Activated T-cell treated with anti-CD3 and anti-CD28 coated beads, Interleukin-2, amount 50 U/mL, for 24 hours (primary cell): ENCODE results near the gene TTLL11.
"Not testable (repeated sequence)": the region's sequence is repeated elsewhere in the genome, so short reads cannot be mapped to it uniquely, and the experiment has no call there.

Source experiments
- DNase-seq: peaks from one replicate; pipeline ENCODE4 v3.0.0-alpha.2; 2020
- H3K27ac Mint-ChIP-seq: 2 replicates; pipeline ENCODE4 v1.8.0; 2020; ENCODE audit warnings: mild to moderate bottlenecking, mixed read lengths
- H3K27me3 Mint-ChIP-seq: 2 replicates; pipeline ENCODE4 v1.8.0; 2020; ENCODE audit warnings: mixed read lengths
- H3K36me3 Mint-ChIP-seq: 2 replicates; pipeline ENCODE4 v1.8.0; 2020; ENCODE audit warnings: low read depth, mixed read lengths
- H3K4me1 Mint-ChIP-seq: 2 replicates; pipeline ENCODE4 v1.8.0; 2020; ENCODE audit warnings: low read depth, mixed read lengths
- H3K4me3 Mint-ChIP-seq: 2 replicates; pipeline ENCODE4 v1.8.0; 2020; ENCODE audit warnings: mild to moderate bottlenecking, moderate library complexity, mixed read lengths
- H3K9me3 Mint-ChIP-seq: 2 replicates; pipeline ENCODE4 v1.8.0; 2020; ENCODE audit warnings: mixed read lengths

TTLL11 gene

DNA sequence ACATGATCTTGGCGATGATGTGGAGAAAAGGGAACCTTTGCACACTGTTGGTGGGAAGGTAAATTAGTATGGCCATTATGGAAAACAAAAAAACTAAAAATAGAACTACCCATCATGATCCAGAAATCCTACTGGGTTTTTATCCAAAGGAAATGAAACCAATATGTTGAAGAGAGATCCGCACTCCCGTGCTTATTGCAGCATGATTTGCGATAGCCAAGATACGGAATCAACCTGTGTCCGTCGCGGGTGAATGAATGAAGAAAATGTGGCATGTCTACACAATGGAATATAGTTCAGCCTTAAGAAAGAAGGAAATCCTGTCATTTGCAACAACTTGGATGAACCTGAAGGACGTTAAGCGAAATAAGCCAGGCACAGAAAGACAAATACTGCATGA, 84.5 kb downstream of the TTLL11 start:
- H3K36me3 Mint-ChIP-seq = no peaks in the 10 kb centered on the region
- H3K4me1 Mint-ChIP-seq = no peaks in the 10 kb centered on the region
- no peak for DNase-seq
- H3K9me3 Mint-ChIP-seq = no peaks in the 10 kb centered on the region
- no peaks in the 10 kb centered on the region for H3K27me3 Mint-ChIP-seq
- no peak overlapping the region for H3K4me3 Mint-ChIP-seq
- H3K27ac Mint-ChIP-seq = no peak overlapping the region

DNA sequence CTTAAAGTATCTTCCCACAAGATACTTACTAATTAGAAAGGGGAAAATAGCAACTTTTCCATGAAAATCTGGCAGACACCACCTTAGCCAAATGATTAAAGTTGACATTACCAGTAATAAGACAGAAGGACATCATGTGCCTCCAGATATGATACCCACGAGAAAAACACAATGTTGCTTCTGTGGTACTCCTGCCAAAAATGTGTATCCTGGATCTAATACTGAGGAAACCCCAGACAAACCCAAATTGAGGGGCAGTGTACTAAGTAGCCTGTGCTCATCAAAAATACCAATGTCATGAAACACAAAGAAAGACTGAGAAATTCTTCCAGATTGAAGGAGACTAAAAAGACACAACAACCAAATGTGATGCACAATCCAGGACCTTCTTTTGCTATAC, 85.3 kb downstream of the TTLL11 start:
- Mint-ChIP-seq H3K27me3 (no peaks in the 10 kb centered on the region), H3K4me1 (no peaks in the 10 kb centered on the region), H3K9me3 (no peaks in the 10 kb centered on the region), H3K4me3 (no peak overlapping the region), H3K27ac (no peak overlapping the region), H3K36me3 (no peaks in the 10 kb centered on the region)
- no peak for DNase-seq

DNA sequence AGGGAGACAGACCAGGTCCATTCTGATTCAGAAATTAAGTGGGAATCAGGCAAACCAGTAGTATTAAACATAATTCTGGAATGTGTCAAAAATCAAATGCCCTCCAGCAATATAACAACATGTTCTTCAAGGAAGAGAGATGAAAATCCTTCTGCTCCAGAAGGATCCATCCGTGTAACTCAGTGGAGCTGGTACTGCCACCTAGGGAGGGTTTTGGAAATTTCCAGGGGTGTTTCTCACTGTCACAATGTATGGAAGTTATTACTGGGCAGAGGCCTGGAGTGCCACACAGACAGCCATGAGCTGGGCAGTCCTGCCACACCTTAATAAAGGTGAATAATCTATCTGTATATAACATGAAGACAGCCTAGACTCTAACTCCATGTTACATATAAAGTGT, 87.5 kb downstream of the TTLL11 start:
- H3K36me3 Mint-ChIP-seq = no peaks in the 10 kb centered on the region
- no peaks in the 10 kb centered on the region for H3K4me1 Mint-ChIP-seq
- H3K4me3 Mint-ChIP-seq = no peak overlapping the region
- no peaks in the 10 kb centered on the region for H3K9me3 Mint-ChIP-seq
- H3K27me3 Mint-ChIP-seq = no peaks in the 10 kb centered on the region
- DNase-seq = no peak
- no peak overlapping the region for H3K27ac Mint-ChIP-seq

DNA sequence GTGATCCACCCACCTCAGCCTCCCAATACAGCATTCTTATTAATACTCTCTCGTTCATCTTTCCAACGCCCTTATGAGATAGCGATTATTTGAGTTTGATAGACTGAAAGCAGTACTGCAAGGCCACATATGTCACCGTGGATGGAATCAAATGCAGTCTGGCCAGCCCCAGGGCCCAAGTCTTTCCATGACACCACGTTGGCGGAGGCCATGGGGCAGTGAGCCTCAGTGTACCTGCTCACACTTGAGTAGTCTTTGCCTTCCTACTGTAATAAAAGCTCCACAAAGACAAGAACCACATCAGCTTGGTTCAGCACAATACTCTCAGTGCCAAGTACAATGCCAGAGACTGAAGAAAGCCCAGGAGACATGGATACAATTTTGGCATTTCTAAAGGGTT, 88.5 kb downstream of the TTLL11 start:
- no peaks in the 10 kb centered on the region for H3K4me1 Mint-ChIP-seq
- DNase-seq = no peak
- H3K27me3 Mint-ChIP-seq = no peaks in the 10 kb centered on the region
- H3K4me3 Mint-ChIP-seq = no peak overlapping the region
- H3K9me3 Mint-ChIP-seq = no peaks in the 10 kb centered on the region
- no peak overlapping the region for H3K27ac Mint-ChIP-seq
- H3K36me3 Mint-ChIP-seq = no peaks in the 10 kb centered on the region

DNA sequence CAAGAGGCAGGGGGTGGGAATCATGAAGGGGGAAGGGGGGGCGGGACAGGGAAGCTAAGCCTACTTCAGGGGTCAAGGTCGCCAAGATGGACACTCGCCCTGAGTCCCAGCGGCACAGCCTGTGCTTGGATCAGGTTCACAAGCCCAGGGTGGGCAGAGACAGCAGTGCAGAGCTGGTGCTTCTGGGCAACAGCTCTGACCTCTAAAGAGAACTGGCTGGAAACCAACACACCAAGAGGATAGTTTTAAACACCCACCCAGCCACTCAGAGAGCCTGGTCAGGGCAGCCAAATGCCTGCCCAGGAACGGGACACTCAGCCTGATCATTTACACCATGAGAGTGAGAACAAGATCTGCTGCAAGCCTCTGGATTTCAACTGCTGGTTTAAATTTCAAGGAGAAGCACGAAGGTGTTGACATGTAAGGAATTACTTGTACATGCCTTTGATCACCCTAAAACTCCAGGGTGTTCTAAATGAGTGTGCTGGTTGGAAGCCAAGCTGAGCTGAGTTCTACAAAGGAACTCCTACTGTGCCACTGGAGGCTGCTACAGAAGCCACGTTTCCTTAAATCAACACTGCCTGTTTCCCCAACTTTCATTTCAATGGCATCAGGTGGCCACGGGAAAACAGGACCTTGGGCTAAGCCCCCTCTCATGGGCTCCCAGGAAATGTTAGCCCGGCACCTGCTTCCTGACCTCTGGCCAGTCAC, 91.5 kb downstream of the TTLL11 start:
- Mint-ChIP-seq H3K36me3 (no peaks in the 10 kb centered on the region), H3K4me3 (no peak overlapping the region), H3K27me3 (no peaks in the 10 kb centered on the region), H3K9me3 (no peaks in the 10 kb centered on the region), H3K4me1 (peaks cover 4% of the 10 kb centered on the region), H3K27ac (no peak overlapping the region)
- no peak for DNase-seq

DNA sequence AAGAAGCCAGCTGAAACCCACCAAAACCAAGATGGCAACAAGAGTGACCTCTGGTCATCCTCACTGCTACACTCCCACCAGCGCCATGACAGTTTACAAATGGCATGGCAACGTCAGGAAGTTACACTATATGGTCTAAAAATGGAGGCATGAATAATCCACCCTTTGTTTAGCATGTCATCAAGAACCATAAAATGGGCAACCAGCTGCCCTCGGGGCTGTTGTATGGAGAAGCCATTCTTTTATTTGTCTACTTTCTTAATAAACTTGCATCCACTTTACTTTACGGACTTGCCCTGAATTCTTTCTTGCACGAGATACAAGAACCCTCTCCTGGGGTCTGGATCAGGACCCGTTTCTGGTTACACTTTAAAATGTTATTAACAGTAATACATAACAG, 92.6 kb downstream of the TTLL11 start:
- DNase-seq, H3K9me3 Mint-ChIP-seq, H3K27me3 Mint-ChIP-seq, H3K36me3 Mint-ChIP-seq, H3K4me3 Mint-ChIP-seq, H3K27ac Mint-ChIP-seq, H3K4me1 Mint-ChIP-seq: not testable (repeated sequence)

DNA sequence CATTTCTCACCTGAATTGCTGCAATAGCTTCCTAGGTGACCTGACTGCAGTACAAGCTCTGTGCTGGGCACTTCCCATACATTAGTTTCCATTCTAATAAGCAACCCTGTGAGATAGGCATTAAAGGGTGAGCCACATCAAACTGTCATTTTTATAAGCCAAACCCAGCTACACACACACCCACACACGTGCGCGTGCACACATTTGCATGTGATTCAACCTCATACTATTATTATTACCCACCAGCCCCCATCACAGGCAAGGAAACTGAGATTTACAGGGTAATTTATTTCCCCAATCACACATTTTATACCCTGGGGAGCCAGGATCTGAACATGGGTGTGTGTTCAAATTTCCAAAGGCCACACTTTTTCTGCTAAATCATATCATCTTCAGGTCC, 93.6 kb downstream of the TTLL11 start:
- Mint-ChIP-seq H3K27me3 (no peaks in the 10 kb centered on the region), H3K4me1 (peaks cover 4% of the 10 kb centered on the region), H3K4me3 (no peak overlapping the region), H3K27ac (no peak overlapping the region), H3K9me3 (no peaks in the 10 kb centered on the region), H3K36me3 (no peaks in the 10 kb centered on the region)
- no peak for DNase-seq

DNA sequence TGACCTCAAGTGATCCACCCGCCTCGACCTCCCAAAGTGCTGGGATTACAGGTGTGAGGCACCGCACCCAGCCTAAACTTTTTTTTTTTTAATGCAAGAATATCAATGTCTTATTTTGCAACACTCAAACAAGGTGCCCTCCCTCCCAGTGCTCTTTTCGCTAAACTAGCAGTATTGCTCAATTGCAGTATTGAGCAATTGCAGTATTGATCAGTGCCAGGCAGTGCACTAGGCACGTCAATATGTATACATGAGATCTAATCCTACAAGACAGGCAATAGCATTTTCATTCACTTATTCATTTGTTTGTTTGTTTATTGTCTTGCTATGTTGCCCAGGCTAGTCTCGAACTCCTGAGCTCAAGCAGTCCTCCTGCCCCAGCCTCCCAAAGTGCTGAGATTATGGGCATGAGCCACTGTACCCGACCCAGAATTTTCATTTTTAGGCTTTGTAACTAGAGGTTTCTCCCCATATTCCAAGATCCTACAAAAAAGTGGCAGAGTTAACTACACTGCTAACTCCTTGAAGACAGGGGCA, 94.5 kb downstream of the TTLL11 start:
- Mint-ChIP-seq H3K36me3 (no peaks in the 10 kb centered on the region), H3K27ac (no peak overlapping the region), H3K4me3 (no peak overlapping the region), H3K27me3 (no peaks in the 10 kb centered on the region), H3K9me3 (no peaks in the 10 kb centered on the region), H3K4me1 (peaks cover 4% of the 10 kb centered on the region)
- DNase-seq = no peak

DNA sequence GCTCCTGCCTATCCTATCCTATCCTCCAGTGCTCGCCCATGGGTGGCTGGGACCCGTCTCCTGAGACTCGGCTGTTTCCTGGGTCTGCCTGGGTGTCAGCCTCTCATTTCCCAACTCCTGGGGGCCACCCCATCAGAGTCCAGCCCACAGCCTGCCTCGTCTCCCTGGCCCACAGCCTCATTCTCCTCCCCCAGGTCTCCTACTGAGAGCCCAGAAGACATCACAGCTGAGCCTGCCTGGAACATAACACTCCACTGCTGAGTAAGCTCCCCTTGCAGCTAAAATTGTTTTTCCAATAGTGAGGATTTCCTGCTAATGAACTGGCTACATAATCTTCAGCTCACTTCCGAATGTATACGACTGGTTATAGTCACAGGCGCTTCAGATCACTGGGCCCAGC, 95.3 kb downstream of the TTLL11 start:
- H3K4me3 Mint-ChIP-seq = no peak overlapping the region
- no peak for DNase-seq
- no peaks in the 10 kb centered on the region for H3K9me3 Mint-ChIP-seq
- no peaks in the 10 kb centered on the region for H3K27me3 Mint-ChIP-seq
- peaks cover 4% of the 10 kb centered on the region for H3K4me1 Mint-ChIP-seq
- H3K36me3 Mint-ChIP-seq = no peaks in the 10 kb centered on the region
- no peak overlapping the region for H3K27ac Mint-ChIP-seq

DNA sequence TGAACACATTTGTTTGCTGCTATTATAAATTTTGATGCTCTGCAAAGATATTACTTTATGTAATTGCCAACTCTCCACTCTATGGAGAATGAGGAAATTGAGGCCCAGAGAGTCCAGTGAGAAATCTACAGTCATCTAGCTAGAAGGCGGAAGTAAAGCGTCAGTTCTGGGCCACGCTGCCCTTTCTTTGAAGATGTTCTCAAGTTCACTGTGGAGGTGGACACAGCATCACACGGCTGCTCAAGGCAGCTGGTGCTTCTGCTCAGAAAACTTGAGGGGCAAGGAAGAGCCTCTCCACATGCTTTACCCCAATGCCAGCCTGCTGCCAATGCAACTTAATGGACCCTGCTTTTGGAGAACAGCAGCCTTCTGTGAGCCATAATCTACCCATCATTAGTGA, 96.3 kb downstream of the TTLL11 start:
- Mint-ChIP-seq H3K4me1 (peaks cover 4% of the 10 kb centered on the region), H3K27ac (no peak overlapping the region), H3K9me3 (no peaks in the 10 kb centered on the region), H3K4me3 (no peak overlapping the region), H3K27me3 (no peaks in the 10 kb centered on the region), H3K36me3 (no peaks in the 10 kb centered on the region)
- DNase-seq = no peak

DNA sequence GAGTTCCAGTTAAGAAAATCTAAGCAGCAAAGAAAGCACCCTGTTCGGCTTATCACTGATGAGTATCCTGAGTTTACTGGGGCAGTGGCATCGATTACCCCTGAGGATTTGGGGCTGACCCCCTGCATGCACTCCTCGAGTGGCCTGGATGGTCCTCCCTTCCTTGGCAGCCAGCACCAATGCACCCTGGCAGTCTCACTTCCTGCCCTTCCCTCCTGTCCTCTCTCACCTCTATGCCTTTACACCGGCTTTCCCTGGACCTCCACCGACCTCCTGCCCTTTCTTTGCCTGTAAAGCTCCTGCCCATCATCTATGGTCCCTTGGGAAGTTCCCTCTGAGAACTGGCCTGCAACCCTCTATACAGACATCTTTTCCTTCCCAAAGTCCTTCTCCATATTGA, 97.1 kb downstream of the TTLL11 start:
- Mint-ChIP-seq H3K4me3 (no peak overlapping the region), H3K36me3 (no peaks in the 10 kb centered on the region), H3K27me3 (no peaks in the 10 kb centered on the region), H3K9me3 (no peaks in the 10 kb centered on the region), H3K4me1 (peaks cover 4% of the 10 kb centered on the region), H3K27ac (no peak overlapping the region)
- DNase-seq = no peak

DNA sequence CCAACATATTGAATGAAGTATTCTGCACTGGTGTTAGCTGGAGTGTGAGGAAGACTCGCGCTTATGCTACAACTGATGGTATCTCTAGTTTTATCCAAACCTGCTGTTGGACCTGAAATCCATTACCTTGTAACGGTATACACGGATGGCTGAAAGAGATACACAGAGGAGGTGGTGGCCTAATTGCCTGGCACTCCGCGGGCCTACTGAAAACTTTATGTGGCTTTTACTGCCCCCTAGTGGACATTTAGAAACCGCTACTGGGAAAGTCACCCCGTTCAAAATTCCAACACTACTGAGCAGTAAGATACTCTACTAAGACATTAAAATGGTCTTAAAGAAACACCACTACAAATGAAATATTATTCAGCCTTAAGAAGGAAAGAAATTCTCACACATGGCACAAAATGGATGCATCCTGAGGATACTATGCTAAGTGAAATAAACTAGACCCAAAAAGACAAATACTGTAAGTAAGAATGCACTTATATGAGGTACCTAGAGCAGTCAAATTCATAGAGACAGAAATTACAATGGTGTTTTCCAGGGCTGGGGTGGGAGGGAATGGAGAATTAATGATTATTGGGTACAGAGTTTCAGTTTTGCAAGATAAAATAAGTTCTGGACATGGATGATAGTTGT, 100.4 kb downstream of the TTLL11 start:
- Mint-ChIP-seq H3K4me1 (no peaks in the 10 kb centered on the region), H3K36me3 (peaks cover 8% of the 10 kb centered on the region), H3K9me3 (no peaks in the 10 kb centered on the region), H3K27ac (no peak overlapping the region), H3K27me3 (no peaks in the 10 kb centered on the region), H3K4me3 (no peak overlapping the region)
- peak; percentile 37 for DNase-seq

DNA sequence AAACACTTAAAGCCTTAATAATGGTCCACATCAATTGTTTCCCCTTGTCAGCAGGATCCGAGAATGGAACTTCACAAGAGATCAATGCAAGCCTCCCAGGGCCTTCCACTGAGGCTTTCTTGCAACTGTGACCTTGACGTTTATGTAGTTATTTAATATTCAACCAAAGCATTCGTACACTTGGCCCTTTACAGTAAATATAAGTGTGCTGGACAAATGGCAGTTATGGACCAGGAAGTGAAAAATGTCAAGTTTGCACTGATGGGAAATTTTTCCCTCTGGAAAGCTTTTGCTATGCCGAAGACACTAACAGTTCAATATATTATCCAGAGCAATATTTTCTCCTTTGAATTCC, 101.8 kb downstream of the TTLL11 start:
- Mint-ChIP-seq H3K4me3 (no peak overlapping the region), H3K27ac (no peak overlapping the region), H3K27me3 (no peaks in the 10 kb centered on the region), H3K4me1 (no peaks in the 10 kb centered on the region), H3K36me3 (peaks cover 8% of the 10 kb centered on the region), H3K9me3 (no peaks in the 10 kb centered on the region)
- no peak for DNase-seq

DNA sequence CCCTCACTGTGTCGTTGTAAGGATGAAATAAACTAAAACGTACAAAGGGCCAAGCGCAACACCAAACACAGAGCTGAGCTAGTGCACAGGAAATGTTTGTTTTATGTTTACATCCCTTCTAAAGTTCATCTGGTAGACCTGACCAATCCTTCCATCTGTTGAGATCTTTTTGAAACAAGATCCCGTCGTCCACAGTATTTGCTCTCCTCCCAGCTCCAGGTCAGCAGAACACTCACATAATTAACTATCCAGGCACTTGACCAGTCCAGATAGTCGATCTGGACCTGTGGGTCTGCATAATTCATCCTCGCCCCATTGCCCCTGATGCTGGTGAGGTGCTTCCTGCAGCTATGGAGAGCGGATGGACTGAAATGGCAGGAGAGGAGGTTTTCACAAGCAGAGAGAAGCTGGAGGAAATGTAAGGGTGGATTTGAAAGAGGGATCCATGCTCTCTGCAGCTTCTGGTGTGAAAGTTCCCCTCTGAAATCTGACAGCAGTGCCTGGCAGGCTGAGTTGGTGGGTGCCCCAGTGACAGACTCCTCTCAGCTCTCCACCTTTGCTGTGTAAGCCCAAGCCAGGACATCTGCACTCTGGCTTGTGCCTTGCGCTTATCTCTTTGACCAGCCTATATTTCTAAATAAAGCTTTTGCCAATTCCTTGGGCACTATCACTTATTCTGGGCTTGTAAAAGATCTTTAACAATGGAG, 102.4 kb downstream of the TTLL11 start:
- DNase-seq = no peak
- H3K9me3 Mint-ChIP-seq = no peaks in the 10 kb centered on the region
- H3K36me3 Mint-ChIP-seq = peaks cover 8% of the 10 kb centered on the region
- no peaks in the 10 kb centered on the region for H3K4me1 Mint-ChIP-seq
- H3K27me3 Mint-ChIP-seq = no peaks in the 10 kb centered on the region
- H3K27ac Mint-ChIP-seq = no peak overlapping the region
- H3K4me3 Mint-ChIP-seq = no peak overlapping the region

DNA sequence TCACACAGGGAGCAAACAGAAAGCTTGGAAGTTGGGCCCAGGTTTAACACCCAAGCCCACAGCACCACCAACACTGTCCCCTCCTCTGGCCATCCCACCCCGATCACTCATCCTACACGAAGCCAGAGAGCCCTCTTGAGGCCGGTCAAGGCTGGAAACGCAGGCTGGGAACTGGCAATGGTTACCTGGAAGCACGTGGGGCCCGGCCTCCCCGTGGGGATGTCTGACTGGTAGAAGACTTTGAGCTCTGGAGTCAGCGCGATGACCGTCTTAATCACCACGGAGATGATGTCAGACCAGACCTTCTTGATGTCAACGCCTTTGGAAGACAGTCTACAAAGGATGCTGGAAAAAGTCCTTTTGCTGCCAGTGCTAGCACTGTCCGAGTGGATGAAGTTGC, 104.1 kb downstream of the TTLL11 start:
- Mint-ChIP-seq H3K27ac (no peak overlapping the region), H3K4me1 (no peaks in the 10 kb centered on the region), H3K9me3 (no peaks in the 10 kb centered on the region), H3K4me3 (no peak overlapping the region), H3K36me3 (peaks cover 8% of the 10 kb centered on the region), H3K27me3 (no peaks in the 10 kb centered on the region)
- no peak for DNase-seq
